ENCODE results near the gene TBL1XR1. TPM values are rescaled to one million over a fixed set of nuclear protein-coding genes. Genes with fewer than 3 reads are reported as not detected.

Gene TBL1XR1
- total and polyA plus RNA-seq, 2 of the 4 experiments (the other 2 are of a cell fraction), result 25.2 to 170 TPM

GRCh38 chr3:177093966-177094365 lies 103.3 kb downstream of the TBL1XR1 start:
- Histone ChIP-seq H2AK5ac (ENCODE audit: low read depth, low read length) (no peak overlapping the region), H3K56ac (ENCODE audit: extremely low read depth, insufficient read depth, low read length) (no peak overlapping the region), H3K36me3 (ENCODE audit: control insufficient read depth, insufficient read depth, low read length) (peaks cover 5% of the 10 kb centered on the region; the same call in 1 of the 2 replicates), H3K4me3 (ENCODE audit: insufficient read depth, low read depth, low read length) (no peak overlapping the region), H2BK15ac (ENCODE audit: low read depth, low read length) (no peak overlapping the region), H3K14ac (replicated peaks; ENCODE audit: low read depth, low read length) (no peak overlapping the region), H2AFZ (replicated peaks; ENCODE audit: low read length, poor library complexity) (no peak overlapping the region), H3K4me2 (ENCODE audit: low read depth, low read length) (no peak overlapping the region), H3K9ac (ENCODE audit: low read depth, low read length) (no peak overlapping the region), H3K4ac (ENCODE audit: low read depth, low read length) (no peak overlapping the region), H2BK20ac (ENCODE audit: low read depth, low read length) (no peak overlapping the region), H3K9me3 (ENCODE audit: control insufficient read depth, insufficient read depth, low read length) (no peaks in the 10 kb centered on the region; the same call in 1 of the 2 replicates), H3K4me1 (ENCODE audit: control insufficient read depth, insufficient read depth, low read length) (peaks cover 5% of the 10 kb centered on the region), H3K27ac (ENCODE audit: insufficient read depth, low read length) (no peak overlapping the region), H2BK5ac (ENCODE audit: low read depth, low read length, poor library complexity, severe bottlenecking) (no peak overlapping the region), H3K79me1 (ENCODE audit: low read depth in 1 of 2, low read length in 2 of 2) (peaks cover 35 to 48% of the 10 kb centered on the region in 2 experiments), H3K9me1 (ENCODE audit: insufficient read depth, low read length) (peaks cover 7% of the 10 kb centered on the region; the same call in 1 of the 2 replicates), H3K18ac (ENCODE audit: low read depth, low read length) (no peak overlapping the region), H2BK120ac (ENCODE audit: low read depth, low read length) (no peak overlapping the region), H4K20me1 (ENCODE audit: insufficient read depth, low read length) (peaks cover 43% of the 10 kb centered on the region), H4K91ac (ENCODE audit: insufficient read depth, low read depth, low read length) (no peak overlapping the region), H3K23ac (ENCODE audit: low read depth, low read length) (no peak overlapping the region), H4K8ac (ENCODE audit: low read depth in 2 of 2, low read length in 2 of 2) (no peak overlapping the region), H4K5ac (ENCODE audit: low read depth, low read length) (no peak overlapping the region), H2AK9ac (replicated peaks; ENCODE audit: low read depth, low read length, poor library complexity) (no peak overlapping the region), H3K27me3 (ENCODE audit: control insufficient read depth, insufficient read depth, low read length) (no peaks in the 10 kb centered on the region)
- no peak for DNase-seq
- ATAC-seq (ENCODE audit: low read depth), result no peak
- in situ Hi-C loops (cut with MboI; ENCODE audit: low sequenced_read_pairs) (no loop called here), intact Hi-C loops (cut with micrococcal nuclease) (no loop called here), dilution Hi-C loops (cut with HindIII; ENCODE audit: low sequenced_read_pairs, unreplicated experiment) (no loop called here)
- no peak for TF ChIP-seq MXI1 (IDR thresholded peaks at IDR 0.05; ENCODE audit: borderline replicate concordance, low read depth, low read length)
- ChIA-PET CTCF (no interaction called here), POLR2A (ENCODE audit: unreplicated experiment) (no interaction called here)
- BruUV-seq (replicated peaks), result no TSS peak

All from IMR-90 (cell line).